SK-N-SH (cell line): ENCODE measurements around the gene PARVA. TPM values are rescaled to one million over a fixed set of nuclear protein-coding genes. Genes with fewer than 3 reads are reported as not detected.
"Not testable (repeated sequence)": the region's sequence is repeated elsewhere in the genome, so short reads cannot be mapped to it uniquely, and the experiment has no call there.

Experiments used
- CTCF ChIA-PET: fragments of 300-600, 350-600 bp; formaldehyde crosslinking; extraction: SDS; loops from one replicate; lab custom pipeline; 2021; lab: Yijun Ruan, JAX
- POLR2A ChIA-PET: fragments of 350-600 bp; sonication (Branson Sonifier 250); formaldehyde crosslinking; extraction: SDS; loops from one replicate; lab custom pipeline; 2020; ENCODE audit warnings: antibody characterized with exemption, inconsistent platforms; lab: Yijun Ruan, JAX
- DNase-seq: peaks from one replicate; pipeline ENCODE4 v3.0.0; 2012
- H2AFZ ChIP-seq: fragments of 200-600 bp; sonication (generic); 2 replicates; pipeline ENCODE4 v1.8.1; 2016; ENCODE audit warnings: antibody characterized with exemption, mild to moderate bottlenecking, low read depth
- H3F3A ChIP-seq: fragments of 200-600 bp; sonication (generic); replicated peaks from 2 replicates; pipeline ENCODE3; 2016; ENCODE audit warnings: antibody characterized with exemption, mild to moderate bottlenecking; ENCODE audit not compliant: insufficient read depth
- H3K27ac ChIP-seq, 2 experiments: fragments of 200-500 bp in 1 of 2; fragments of 200-600 bp in 1 of 2; sonication (Bioruptor generic) in 1 of 2; sonication (generic), shearing (Covaris generic) in 1 of 2; 2 replicates each; pipeline versions ENCODE4 v1.5.1 to v1.6.1; 2014 to 2016; ENCODE audit warnings: low read depth in 2 of 2, inconsistent platforms in 1 of 2, low read length in 1 of 2, mild to moderate bottlenecking in 1 of 2, mixed read lengths in 1 of 2
- H3K27me3 ChIP-seq: fragments of 200-600 bp; sonication (generic), shearing (Covaris generic); 2 replicates; pipeline ENCODE4 v1.6.1; 2016; ENCODE audit warnings: mixed run types; ENCODE audit not compliant: insufficient read depth
- H3K36me3 ChIP-seq, 2 experiments: fragments of 200-500 bp in 1 of 2; fragments of 200-600 bp in 1 of 2; sonication (Bioruptor generic) in 1 of 2; sonication (generic) in 1 of 2; replicated peaks in 1 of 2; 2 replicates each; pipeline versions ENCODE3 to v1.5.1; 2014 to 2016; ENCODE audit warnings: low read length in 1 of 2, mild to moderate bottlenecking in 1 of 2; ENCODE audit not compliant: insufficient read depth in 2 of 2, control insufficient read depth in 1 of 2
- H3K4me1 ChIP-seq, 2 experiments: fragments of 200-500 bp in 1 of 2; fragments of 200-600 bp in 1 of 2; sonication (Bioruptor generic) in 1 of 2; sonication (generic), shearing (Covaris generic) in 1 of 2; 2 replicates each; pipeline versions ENCODE4 v1.5.1 to v1.6.1; 2014 to 2016; ENCODE audit warnings: low read depth in 1 of 2, low read length in 1 of 2, mixed run types in 1 of 2; ENCODE audit not compliant: insufficient read depth in 2 of 2, control insufficient read depth in 1 of 2
- H3K4me2 ChIP-seq: fragments of 200-600 bp; sonication (generic), shearing (Covaris generic); 2 replicates; pipeline ENCODE4 v1.6.1; 2017; ENCODE audit warnings: mixed run types
- H3K4me3 ChIP-seq, 2 experiments: fragments of 200-500 bp in 1 of 2; fragments of 200-600 bp in 1 of 2; sonication (Bioruptor generic) in 1 of 2; sonication (generic), shearing (Covaris generic) in 1 of 2; 2 replicates each; pipeline versions ENCODE4 v1.5.1 to v1.8.1; 2014 to 2016; ENCODE audit warnings: low read depth in 2 of 2, inconsistent platforms in 1 of 2, low read length in 1 of 2, mild to moderate bottlenecking in 1 of 2, mixed read lengths in 1 of 2, moderate library complexity in 1 of 2
- H3K79me2 ChIP-seq: fragments of 200-600 bp; sonication (generic); 2 replicates; pipeline ENCODE4 v1.8.1; 2017; ENCODE audit warnings: mild to moderate bottlenecking; ENCODE audit not compliant: insufficient read depth
- H3K9ac ChIP-seq: fragments of 200-600 bp; sonication (generic); 2 replicates; pipeline ENCODE4 v1.6.1; 2017; ENCODE audit warnings: mixed run types
- H3K9me2 ChIP-seq: fragments of 200-600 bp; sonication (generic); 2 replicates; pipeline ENCODE4 v1.6.1; 2017; ENCODE audit warnings: mixed run types
- H3K9me3 ChIP-seq: fragments of 200-600 bp; sonication (generic); 2 replicates; pipeline ENCODE4 v1.6.1; 2017; ENCODE audit warnings: mixed run types, mild to moderate bottlenecking, moderate library complexity
- H4K20me1 ChIP-seq: fragments of 200-600 bp; sonication (generic); 2 replicates; pipeline ENCODE4 v1.6.1; 2017; ENCODE audit warnings: mild to moderate bottlenecking, mixed run types; ENCODE audit not compliant: insufficient read depth
- FOXJ3 ChIP-seq: sonication (generic); formaldehyde crosslinking; IDR thresholded peaks from 2 replicates; pipeline ENCODE4 v1.5.1; 2020; ENCODE audit warnings: mild to moderate bottlenecking, missing genetic modification reagents
- GABPA ChIP-seq: IDR thresholded peaks from 2 replicates; pipeline ENCODE4 v1.4.0; 2012; ENCODE audit warnings: low read depth, mild to moderate bottlenecking
- NFIC ChIP-seq: IDR thresholded peaks from 2 replicates; pipeline ENCODE4 v1.4.0; 2012; ENCODE audit warnings: borderline replicate concordance
- NRF1 ChIP-seq: IDR thresholded peaks from 2 replicates; pipeline ENCODE4 v1.6.1; 2012; ENCODE audit warnings: low read depth, mild to moderate bottlenecking, low read length
- POLR2AphosphoS5 ChIP-seq: IDR thresholded peaks from 2 replicates; pipeline ENCODE4 v1.6.1; 2012; ENCODE audit warnings: low read depth, low read length
- TEAD4 ChIP-seq: IDR thresholded peaks from 2 replicates; pipeline ENCODE4 v1.4.0; 2012; ENCODE audit warnings: mild to moderate bottlenecking, borderline replicate concordance; ENCODE audit not compliant: insufficient read depth
- WGBS: methylation state at CpG from one replicate; pipeline ENCODE4 v1.1.6; 2017; ENCODE audit warnings: low lambda C conversion rate; 5-methylcytosine and 5-hydroxymethylcytosine counted together
- polyA plus RNA-seq, 3 experiments: library from polyadenylated mRNA; depleted of rRNA; stranded (reverse); fragments of >200 nt; gene quantifications; 2 replicates each; pipeline ENCODE4 v1.2.3, GENCODE V29; 2012
- TF ChIP-seq, protein P1 (sequence below): fragments of 150-350 bp; IDR thresholded peaks from 2 replicates; pipeline ENCODE4 v1.6.1; 2017; ENCODE audit warnings: antibody characterized with exemption, low read length, low read depth, borderline replicate concordance

The PARVA gene
- polyA plus RNA-seq, 1 of the 3 experiments (the other 2 are of a cell fraction), result 27.6 TPM

DNA sequence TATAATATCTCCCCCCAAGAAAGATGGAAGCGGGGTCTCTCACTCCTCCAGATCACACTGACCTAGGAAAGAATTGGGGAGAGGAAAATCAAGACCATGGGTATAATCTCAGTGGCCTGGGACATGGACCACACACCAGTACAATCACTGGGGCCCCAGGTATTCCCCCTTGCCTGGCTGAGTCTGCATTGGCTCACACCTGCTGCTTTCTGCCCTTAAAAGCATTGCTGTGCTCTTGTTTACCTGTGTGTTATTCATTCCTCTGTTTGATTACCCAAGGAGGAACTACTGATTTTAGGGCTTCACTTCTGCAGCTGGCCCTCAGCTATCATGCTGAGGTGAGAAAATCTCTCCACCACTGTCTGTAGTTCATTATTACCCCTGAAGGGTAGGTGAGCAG lies 14.0 kb upstream of the PARVA start:
- no peaks in the 10 kb centered on the region for H3K36me3 ChIP-seq
- no peaks in the 10 kb centered on the region for H3K9me2 ChIP-seq
- H3K79me2 ChIP-seq, result no peaks in the 10 kb centered on the region
- no peak overlapping the region for H3K27ac ChIP-seq
- CTCF ChIA-PET, result interaction anchor here (1.1 to 1.7 kb wide), 4 partner anchors 9 to 32 kb away, joined by 3 to 5 read pairs (median 3); no protein-coding TSS in a partner anchor
- no peaks in the 10 kb centered on the region for H3K9me3 ChIP-seq
- no peaks in the 10 kb centered on the region for H3F3A ChIP-seq
- no peaks in the 10 kb centered on the region for H3K27me3 ChIP-seq
- H3K4me1 ChIP-seq, result no peaks in the 10 kb centered on the region
- no peak overlapping the region for H3K4me3 ChIP-seq
- no peak overlapping the region for H3K9ac ChIP-seq
- TF ChIP-seq NFIC, result no peak
- TF ChIP-seq POLR2AphosphoS5, result no peak
- no peak for TF ChIP-seq TEAD4
- no peak for TF ChIP-seq FOXJ3 (CRISPR knock-in tag)
- TF ChIP-seq NRF1, result no peak
- no peak for TF ChIP-seq GABPA
- TF ChIP-seq, protein P1, sequence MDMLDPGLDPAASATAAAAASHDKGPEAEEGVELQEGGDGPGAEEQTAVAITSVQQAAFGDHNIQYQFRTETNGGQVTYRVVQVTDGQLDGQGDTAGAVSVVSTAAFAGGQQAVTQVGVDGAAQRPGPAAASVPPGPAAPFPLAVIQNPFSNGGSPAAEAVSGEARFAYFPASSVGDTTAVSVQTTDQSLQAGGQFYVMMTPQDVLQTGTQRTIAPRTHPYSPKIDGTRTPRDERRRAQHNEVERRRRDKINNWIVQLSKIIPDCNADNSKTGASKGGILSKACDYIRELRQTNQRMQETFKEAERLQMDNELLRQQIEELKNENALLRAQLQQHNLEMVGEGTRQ, result no peak
- POLR2A ChIA-PET, result no interaction called here
- H3K4me2 ChIP-seq, result no peak overlapping the region
- H2AFZ ChIP-seq, result no peak overlapping the region
- 84% methylated on average over 1 of the region's 1 CpG for WGBS
- H4K20me1 ChIP-seq, result no peaks in the 10 kb centered on the region
- DNase-seq, result no peak

DNA sequence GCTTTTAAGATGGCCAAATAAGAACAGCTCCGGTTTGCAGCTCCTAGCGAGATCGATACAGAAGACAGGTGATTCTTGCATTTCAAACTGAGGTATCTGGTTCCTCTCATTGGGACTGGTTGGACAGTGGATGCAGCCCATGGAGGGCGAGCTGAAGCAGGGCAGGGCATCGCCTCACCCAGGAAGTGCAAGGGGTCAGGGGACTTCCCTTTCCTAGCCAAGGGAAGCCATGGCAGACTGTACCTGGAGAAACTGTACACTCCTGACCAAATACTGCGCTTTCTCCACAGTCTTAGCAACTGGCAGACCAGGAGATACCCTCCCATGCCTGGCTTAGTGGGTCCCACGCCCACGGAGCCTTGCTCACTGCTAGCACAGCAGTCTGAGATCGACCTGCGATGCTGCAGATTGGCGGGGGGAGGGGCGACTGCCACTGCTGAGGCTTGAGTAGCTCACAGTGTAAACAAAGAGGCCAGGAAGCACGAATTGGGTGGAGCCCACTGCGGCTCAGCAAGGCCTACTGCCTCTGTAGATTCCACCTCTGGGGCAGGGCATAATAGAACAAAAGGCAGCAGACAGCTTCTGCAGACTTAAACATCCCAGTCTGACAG lies 11.3 kb upstream of the PARVA start:
- not testable (repeated sequence) for H3K4me3 ChIP-seq, H3K27ac ChIP-seq, H3K9me3 ChIP-seq, H3K9ac ChIP-seq, H3K79me2 ChIP-seq, H3K4me2 ChIP-seq, H3K4me1 ChIP-seq, H3K27me3 ChIP-seq, H4K20me1 ChIP-seq, DNase-seq, H3F3A ChIP-seq, H2AFZ ChIP-seq, H3K36me3 ChIP-seq, H3K9me2 ChIP-seq
- ChIA-PET POLR2A (interaction anchor here (1.7 kb wide), 1 partner anchor 11 kb away, joined by 4 read pairs; the partner anchor contains the start of gene PARVA), CTCF (interaction anchor here (1.5 to 1.8 kb wide), 3 partner anchors 17 to 77 kb away, joined by 3 to 7 read pairs (median 4); no protein-coding TSS in a partner anchor)
- 71% methylated on average over 11 of the region's 14 CpGs for WGBS

DNA sequence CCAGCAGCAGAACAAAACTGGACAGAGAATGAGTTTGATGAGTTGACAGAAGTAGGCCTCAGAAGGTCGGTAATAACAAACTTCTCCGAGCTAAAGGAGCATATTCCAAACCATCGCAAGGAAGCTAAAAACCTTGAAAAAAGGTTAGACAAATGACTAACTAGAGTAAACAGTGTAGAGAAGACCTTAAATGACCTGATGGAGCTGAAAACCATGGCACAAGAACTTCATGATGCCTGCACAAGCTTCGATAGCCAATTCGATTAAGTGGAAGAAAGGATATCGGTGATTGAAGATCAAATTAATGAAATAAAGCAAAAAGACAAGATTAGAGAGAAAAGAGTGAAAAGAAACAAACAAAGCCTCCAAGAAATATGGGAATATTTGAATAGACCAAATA lies 10.3 kb upstream of the PARVA start:
- H3K4me3 ChIP-seq, H2AFZ ChIP-seq, H3K27ac ChIP-seq, H3K4me1 ChIP-seq, H3K4me2 ChIP-seq, H3K36me3 ChIP-seq, H3F3A ChIP-seq, H3K9ac ChIP-seq, H3K9me3 ChIP-seq, H3K9me2 ChIP-seq, DNase-seq, H3K27me3 ChIP-seq, H3K79me2 ChIP-seq, H4K20me1 ChIP-seq: not testable (repeated sequence)
- POLR2A ChIA-PET, result interaction anchor here (1.2 kb wide), 1 partner anchor 515 kb away, joined by 3 read pairs; no protein-coding TSS in a partner anchor
- 95% methylated on average over 6 of the region's 6 CpGs for WGBS
- CTCF ChIA-PET, result interaction anchor here (1.5 to 1.8 kb wide), 2 partner anchors 36 to 78 kb away, joined by 4 to 7 read pairs; no protein-coding TSS in a partner anchor
